Nephron (organoid): ENCODE data around the gene MUC5AC.
"Not testable (repeated sequence)": the region's sequence is repeated elsewhere in the genome, so short reads cannot be mapped to it uniquely, and the experiment has no call there.

Experiments used
- H3K27ac Mint-ChIP-seq, 3 experiments: 2 replicates each; pipeline ENCODE4 v1.8.0; 2020; ENCODE audit warnings: mixed read lengths in 3 of 3, mild to moderate bottlenecking in 2 of 3, moderate library complexity in 1 of 3
- H3K27me3 Mint-ChIP-seq: 2 replicates; pipeline ENCODE4 v1.8.0; 2021; ENCODE audit warnings: low read depth, mild to moderate bottlenecking, moderate library complexity, mixed read lengths
- H3K36me3 Mint-ChIP-seq: 2 replicates; pipeline ENCODE4 v1.8.0; 2020; ENCODE audit warnings: low read depth, mixed read lengths
- H3K4me1 Mint-ChIP-seq: 2 replicates; pipeline ENCODE4 v1.8.0; 2020; ENCODE audit warnings: mixed read lengths
- H3K4me3 Mint-ChIP-seq, 3 experiments: 2 replicates each; pipeline ENCODE4 v1.8.0; 2020; ENCODE audit warnings: mild to moderate bottlenecking in 3 of 3, mixed read lengths in 3 of 3, moderate library complexity in 2 of 3
- H3K9me3 Mint-ChIP-seq: 2 replicates; pipeline ENCODE4 v1.8.0; 2020; ENCODE audit warnings: mixed read lengths
- TF ChIP-seq, protein P1 (sequence below), 3 experiments: fragments of 200-600 bp; sonication (generic); IDR thresholded peaks; one replicate each; pipeline ENCODE4 v1.5.0; 2021; ENCODE audit warnings: antibody characterized with exemption in 3 of 3; ENCODE audit not compliant: unreplicated experiment in 3 of 3

The MUC5AC gene

DNA sequence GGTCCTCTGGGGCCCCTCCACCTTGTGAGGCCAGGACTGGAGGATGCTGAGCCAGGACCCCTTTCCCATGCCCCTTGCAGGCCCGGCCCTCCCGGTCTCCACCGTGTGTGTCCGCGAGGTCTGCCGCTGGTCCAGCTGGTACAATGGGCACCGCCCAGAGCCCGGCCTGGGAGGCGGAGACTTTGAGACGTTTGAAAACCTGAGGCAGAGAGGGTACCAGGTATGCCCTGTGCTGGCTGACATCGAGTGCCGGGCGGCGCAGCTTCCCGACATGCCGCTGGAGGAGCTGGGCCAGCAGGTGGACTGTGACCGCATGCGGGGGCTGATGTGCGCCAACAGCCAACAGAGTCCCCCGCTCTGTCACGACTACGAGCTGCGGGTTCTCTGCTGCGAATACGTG, 83.0 kb downstream of the MUC5AC start:
- H3K27me3 Mint-ChIP-seq = peaks cover 13% of the 10 kb centered on the region
- no peaks in the 10 kb centered on the region for H3K36me3 Mint-ChIP-seq
- H3K4me1 Mint-ChIP-seq = no peaks in the 10 kb centered on the region
- TF ChIP-seq, protein P1, sequence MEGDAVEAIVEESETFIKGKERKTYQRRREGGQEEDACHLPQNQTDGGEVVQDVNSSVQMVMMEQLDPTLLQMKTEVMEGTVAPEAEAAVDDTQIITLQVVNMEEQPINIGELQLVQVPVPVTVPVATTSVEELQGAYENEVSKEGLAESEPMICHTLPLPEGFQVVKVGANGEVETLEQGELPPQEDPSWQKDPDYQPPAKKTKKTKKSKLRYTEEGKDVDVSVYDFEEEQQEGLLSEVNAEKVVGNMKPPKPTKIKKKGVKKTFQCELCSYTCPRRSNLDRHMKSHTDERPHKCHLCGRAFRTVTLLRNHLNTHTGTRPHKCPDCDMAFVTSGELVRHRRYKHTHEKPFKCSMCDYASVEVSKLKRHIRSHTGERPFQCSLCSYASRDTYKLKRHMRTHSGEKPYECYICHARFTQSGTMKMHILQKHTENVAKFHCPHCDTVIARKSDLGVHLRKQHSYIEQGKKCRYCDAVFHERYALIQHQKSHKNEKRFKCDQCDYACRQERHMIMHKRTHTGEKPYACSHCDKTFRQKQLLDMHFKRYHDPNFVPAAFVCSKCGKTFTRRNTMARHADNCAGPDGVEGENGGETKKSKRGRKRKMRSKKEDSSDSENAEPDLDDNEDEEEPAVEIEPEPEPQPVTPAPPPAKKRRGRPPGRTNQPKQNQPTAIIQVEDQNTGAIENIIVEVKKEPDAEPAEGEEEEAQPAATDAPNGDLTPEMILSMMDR (IDR thresholded peaks at IDR 0.05; ENCODE audit: unreplicated experiment in 3 of 3) = no peak
- H3K27ac Mint-ChIP-seq = no peak overlapping the region
- H3K4me3 Mint-ChIP-seq = no peak overlapping the region
- peaks cover 9% of the 10 kb centered on the region for H3K9me3 Mint-ChIP-seq

DNA sequence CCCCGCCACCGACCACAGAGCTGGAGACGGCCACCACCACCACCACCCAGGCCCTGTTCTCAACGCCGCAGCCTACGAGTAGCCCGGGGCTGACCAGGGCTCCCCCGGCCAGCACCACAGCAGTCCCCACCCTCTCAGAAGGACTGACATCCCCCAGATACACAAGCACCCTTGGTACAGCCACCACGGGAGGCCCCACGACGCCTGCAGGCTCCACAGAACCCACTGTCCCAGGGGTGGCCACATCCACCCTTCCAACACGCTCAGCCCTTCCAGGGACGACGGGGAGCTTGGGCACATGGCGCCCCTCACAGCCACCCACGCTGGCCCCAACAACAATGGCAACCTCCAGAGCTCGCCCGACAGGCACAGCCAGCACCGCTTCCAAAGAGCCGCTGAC, 84.0 kb downstream of the MUC5AC start:
- Mint-ChIP-seq H3K27me3 (peaks cover 13% of the 10 kb centered on the region), H3K9me3 (peaks cover 12% of the 10 kb centered on the region), H3K4me3 (no peak overlapping the region), H3K36me3 (no peaks in the 10 kb centered on the region), H3K27ac (no peak overlapping the region), H3K4me1 (no peaks in the 10 kb centered on the region)
- TF ChIP-seq, protein P1 (IDR thresholded peaks at IDR 0.05; ENCODE audit: unreplicated experiment in 3 of 3) = no peak

DNA sequence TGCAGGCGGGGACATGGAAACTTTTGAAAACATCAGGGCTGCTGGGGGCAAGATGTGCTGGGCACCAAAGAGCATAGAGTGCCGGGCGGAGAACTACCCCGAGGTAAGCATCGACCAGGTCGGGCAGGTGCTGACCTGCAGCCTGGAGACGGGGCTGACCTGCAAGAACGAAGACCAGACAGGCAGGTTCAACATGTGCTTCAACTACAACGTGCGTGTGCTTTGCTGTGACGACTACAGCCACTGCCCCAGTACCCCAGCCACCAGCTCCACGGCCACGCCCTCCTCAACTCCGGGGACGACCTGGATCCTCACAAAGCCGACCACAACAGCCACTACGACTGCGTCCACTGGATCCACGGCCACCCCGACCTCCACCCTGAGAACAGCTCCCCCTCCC, 84.5 kb downstream of the MUC5AC start:
- H3K9me3 Mint-ChIP-seq = peaks cover 12% of the 10 kb centered on the region
- TF ChIP-seq, protein P1 (IDR thresholded peaks at IDR 0.05; ENCODE audit: unreplicated experiment in 3 of 3) = no peak
- no peaks in the 10 kb centered on the region for H3K36me3 Mint-ChIP-seq
- no peaks in the 10 kb centered on the region for H3K4me1 Mint-ChIP-seq
- H3K4me3 Mint-ChIP-seq = no peak overlapping the region
- peaks cover 12% of the 10 kb centered on the region for H3K27me3 Mint-ChIP-seq
- H3K27ac Mint-ChIP-seq = no peak overlapping the region

DNA sequence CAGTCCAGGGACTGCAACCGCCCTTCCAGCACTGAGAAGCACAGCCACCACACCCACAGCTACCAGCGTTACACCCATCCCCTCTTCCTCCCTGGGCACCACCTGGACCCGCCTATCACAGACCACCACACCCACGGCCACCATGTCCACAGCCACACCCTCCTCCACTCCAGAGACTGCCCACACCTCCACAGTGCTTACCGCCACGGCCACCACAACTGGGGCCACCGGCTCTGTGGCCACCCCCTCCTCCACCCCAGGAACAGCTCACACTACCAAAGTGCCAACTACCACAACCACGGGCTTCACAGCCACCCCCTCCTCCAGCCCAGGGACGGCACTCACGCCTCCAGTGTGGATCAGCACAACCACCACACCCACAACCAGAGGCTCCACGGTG, 85.0 kb downstream of the MUC5AC start:
- not testable (repeated sequence) for H3K27ac Mint-ChIP-seq, H3K27me3 Mint-ChIP-seq, H3K4me1 Mint-ChIP-seq, H3K4me3 Mint-ChIP-seq, H3K36me3 Mint-ChIP-seq
- peaks cover 12% of the 10 kb centered on the region for H3K9me3 Mint-ChIP-seq

DNA sequence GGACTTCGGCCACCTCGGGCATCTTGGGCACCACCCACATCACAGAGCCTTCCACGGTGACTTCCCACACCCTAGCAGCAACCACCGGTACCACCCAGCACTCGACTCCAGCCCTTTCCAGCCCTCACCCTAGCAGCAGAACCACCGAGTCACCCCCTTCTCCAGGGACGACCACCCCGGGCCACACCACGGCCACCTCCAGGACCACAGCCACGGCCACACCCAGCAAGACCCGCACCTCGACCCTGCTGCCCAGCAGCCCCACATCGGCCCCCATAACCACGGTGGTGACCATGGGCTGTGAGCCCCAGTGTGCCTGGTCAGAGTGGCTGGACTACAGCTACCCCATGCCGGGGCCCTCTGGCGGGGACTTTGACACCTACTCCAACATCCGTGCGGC, 85.8 kb downstream of the MUC5AC start:
- H3K27ac Mint-ChIP-seq = not testable (repeated sequence)

DNA sequence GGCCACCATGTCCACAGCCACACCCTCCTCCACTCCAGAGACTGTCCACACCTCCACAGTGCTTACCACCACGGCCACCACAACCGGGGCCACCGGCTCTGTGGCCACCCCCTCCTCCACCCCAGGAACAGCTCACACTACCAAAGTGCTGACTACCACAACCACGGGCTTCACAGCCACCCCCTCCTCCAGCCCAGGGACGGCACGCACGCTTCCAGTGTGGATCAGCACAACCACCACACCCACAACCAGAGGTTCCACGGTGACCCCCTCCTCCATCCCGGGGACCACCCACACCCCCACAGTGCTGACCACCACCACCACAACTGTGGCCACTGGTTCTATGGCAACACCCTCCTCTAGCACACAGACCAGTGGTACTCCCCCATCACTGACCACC, 86.8 kb downstream of the MUC5AC start:
- not testable (repeated sequence) for H3K4me3 Mint-ChIP-seq, H3K36me3 Mint-ChIP-seq, H3K27ac Mint-ChIP-seq, H3K27me3 Mint-ChIP-seq, H3K4me1 Mint-ChIP-seq
- H3K9me3 Mint-ChIP-seq = peaks cover 12% of the 10 kb centered on the region

More for the DNA sequence above, 85.8 kb downstream of the MUC5AC start:
- not testable (repeated sequence) for H3K4me3 Mint-ChIP-seq, H3K4me1 Mint-ChIP-seq, H3K36me3 Mint-ChIP-seq, H3K27me3 Mint-ChIP-seq
- peaks cover 12% of the 10 kb centered on the region for H3K9me3 Mint-ChIP-seq

DNA sequence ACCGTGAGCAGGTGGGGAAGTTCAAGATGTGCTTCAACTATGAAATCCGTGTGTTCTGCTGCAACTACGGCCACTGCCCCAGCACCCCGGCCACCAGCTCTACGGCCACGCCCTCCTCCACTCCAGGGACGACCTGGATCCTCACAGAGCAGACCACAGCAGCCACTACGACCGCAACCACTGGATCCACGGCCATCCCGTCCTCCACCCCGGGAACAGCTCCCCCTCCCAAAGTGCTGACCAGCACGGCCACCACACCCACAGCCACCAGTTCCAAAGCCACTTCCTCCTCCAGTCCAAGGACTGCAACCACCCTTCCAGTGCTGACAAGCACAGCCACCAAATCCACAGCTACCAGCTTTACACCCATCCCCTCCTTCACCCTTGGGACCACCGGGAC, 88.0 kb downstream of the MUC5AC start:
- H3K4me3 Mint-ChIP-seq, H3K27ac Mint-ChIP-seq, H3K27me3 Mint-ChIP-seq, H3K4me1 Mint-ChIP-seq, H3K36me3 Mint-ChIP-seq: not testable (repeated sequence)
- H3K9me3 Mint-ChIP-seq = peaks cover 12% of the 10 kb centered on the region

DNA sequence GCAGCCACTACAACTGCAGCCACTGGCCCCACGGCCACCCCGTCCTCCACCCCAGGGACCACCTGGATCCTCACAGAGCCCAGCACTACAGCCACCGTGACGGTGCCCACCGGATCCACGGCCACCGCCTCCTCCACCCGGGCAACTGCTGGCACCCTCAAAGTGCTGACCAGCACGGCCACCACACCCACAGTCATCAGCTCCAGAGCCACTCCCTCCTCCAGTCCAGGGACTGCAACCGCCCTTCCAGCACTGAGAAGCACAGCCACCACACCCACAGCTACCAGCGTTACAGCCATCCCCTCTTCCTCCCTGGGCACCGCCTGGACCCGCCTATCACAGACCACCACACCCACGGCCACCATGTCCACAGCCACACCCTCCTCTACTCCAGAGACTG, 88.5 kb downstream of the MUC5AC start:
- H3K27me3 Mint-ChIP-seq, H3K27ac Mint-ChIP-seq, H3K4me1 Mint-ChIP-seq, H3K4me3 Mint-ChIP-seq, H3K36me3 Mint-ChIP-seq: not testable (repeated sequence)
- H3K9me3 Mint-ChIP-seq = peaks cover 16% of the 10 kb centered on the region

DNA sequence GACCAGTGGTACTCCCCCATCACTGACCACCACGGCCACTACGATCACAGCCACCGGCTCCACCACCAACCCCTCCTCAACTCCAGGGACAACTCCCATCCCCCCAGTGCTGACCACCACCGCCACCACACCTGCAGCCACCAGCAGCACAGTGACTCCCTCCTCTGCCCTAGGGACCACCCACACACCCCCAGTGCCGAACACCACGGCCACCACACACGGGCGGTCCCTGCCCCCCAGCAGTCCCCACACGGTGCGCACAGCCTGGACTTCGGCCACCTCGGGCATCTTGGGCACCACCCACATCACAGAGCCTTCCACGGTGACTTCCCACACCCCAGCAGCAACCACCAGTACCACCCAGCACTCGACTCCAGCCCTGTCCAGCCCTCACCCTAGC, 89.3 kb downstream of the MUC5AC start:
- peaks cover 15% of the 10 kb centered on the region for H3K9me3 Mint-ChIP-seq
- H3K4me3 Mint-ChIP-seq, H3K36me3 Mint-ChIP-seq, H3K27ac Mint-ChIP-seq, H3K4me1 Mint-ChIP-seq, H3K27me3 Mint-ChIP-seq: not testable (repeated sequence)

DNA sequence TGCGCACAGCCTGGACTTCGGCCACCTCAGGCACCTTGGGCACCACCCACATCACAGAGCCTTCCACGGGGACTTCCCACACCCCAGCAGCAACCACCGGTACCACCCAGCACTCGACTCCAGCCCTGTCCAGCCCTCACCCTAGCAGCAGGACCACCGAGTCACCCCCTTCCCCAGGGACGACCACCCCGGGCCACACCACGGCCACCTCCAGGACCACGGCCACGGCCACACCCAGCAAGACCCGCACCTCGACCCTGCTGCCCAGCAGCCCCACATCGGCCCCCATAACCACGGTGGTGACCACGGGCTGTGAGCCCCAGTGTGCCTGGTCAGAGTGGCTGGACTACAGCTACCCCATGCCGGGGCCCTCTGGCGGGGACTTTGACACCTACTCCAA, 91.2 kb downstream of the MUC5AC start:
- H3K4me3 Mint-ChIP-seq, H3K36me3 Mint-ChIP-seq, H3K27me3 Mint-ChIP-seq, H3K4me1 Mint-ChIP-seq, H3K27ac Mint-ChIP-seq: not testable (repeated sequence)
- peaks cover 12% of the 10 kb centered on the region for H3K9me3 Mint-ChIP-seq

DNA sequence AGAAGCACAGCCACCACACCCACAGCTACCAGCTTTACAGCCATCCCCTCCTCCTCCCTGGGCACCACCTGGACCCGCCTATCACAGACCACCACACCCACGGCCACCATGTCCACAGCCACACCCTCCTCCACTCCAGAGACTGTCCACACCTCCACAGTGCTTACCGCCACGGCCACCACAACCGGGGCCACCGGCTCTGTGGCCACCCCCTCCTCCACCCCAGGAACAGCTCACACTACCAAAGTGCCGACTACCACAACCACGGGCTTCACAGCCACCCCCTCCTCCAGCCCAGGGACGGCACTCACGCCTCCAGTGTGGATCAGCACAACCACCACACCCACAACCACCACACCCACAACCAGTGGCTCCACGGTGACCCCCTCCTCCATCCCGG, 92.7 kb downstream of the MUC5AC start:
- not testable (repeated sequence) for H3K36me3 Mint-ChIP-seq, H3K27ac Mint-ChIP-seq, H3K4me1 Mint-ChIP-seq, H3K4me3 Mint-ChIP-seq, H3K27me3 Mint-ChIP-seq
- H3K9me3 Mint-ChIP-seq = peaks cover 12% of the 10 kb centered on the region
